NCI-H524 (cell line): ENCODE data around the gene TMUB1.
A peak's percentile ranks its signal among the peaks of the same experiment; 100 is the strongest.

Experiments used
- DNase-seq, 2 experiments: peaks; one replicate each; lab custom pipeline; 2025; lab: John Stamatoyannopoulos, UW

The TMUB1 gene

GRCh38 chr7:151085691-151086620, 2.7 kb upstream of the TMUB1 start, which contains the start of gene AGAP3:
Gene AGAP3 (plus strand): TSS chr7:151086475. CDS start chr7:151086742, 267 bp downstream.
- peak; percentile 82 to 91 for DNase-seq

DNA sequence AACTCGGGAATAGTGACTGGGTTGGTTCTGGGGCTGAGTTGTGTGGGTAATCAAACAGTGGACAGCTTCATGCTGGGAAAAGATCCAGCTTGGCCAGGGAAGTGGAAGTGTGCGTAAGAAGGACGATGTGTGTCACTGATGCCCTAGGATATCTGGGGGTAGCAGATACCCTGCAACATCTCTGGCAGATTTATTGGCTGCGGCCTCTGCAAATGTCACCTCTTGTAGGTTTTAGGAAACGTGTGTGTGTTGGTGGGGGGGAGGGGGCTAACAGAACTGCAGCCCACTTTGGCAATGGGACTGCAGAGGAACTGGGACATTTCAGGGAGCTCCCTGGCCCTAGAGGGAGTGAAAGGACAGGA, 2.0 kb upstream of the TMUB1 start:
- DNase-seq = no peak

GRCh38 chr7:151083824-151084160, 499 bp upstream of the TMUB1 start:
- no peak for DNase-seq

DNA sequence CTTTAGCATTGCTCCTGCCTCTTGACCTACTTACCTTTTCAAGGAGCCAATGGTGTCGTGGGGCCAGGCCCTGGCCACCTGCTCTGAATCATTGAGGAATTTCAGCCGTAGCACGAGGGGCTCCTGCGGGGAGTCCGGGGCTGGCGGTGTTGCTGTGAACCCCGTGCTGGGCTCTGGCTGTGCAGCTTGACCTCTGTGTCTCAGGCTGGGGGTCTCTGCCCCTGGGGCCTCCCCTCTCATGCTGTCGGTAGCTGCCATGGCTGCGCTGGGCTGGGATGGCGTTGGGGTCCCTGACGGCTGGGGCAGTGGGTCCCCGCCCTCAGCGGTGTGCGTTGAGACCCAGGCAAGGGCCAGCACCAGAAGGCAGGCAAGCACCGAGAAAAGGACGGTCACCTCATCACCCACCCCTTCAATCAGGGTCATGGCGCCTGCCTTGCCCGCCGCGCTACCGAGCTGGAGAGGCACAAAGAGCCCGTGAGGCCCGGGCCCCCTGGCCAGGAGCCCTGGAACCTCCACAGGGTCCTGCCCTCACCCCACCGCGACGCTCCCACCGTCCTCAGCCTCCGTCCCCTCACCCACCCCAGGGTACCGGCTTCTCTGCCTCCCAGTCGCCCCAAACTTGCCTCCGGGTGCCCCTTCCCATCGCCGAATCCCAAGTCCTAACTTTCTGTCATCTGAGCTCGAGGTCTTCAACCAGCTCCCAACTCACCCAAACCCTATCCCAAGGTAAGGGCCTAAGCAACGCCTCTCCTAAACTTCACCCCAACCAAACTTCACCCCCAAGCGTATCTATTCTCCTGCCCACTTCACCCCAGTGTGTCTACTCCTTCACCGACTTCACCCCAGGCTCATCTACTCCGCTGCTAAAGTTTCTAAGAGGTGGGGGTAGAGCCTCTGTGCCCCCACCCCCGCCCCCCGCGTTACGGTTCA, 887 bp downstream of the TMUB1 start:
- DNase-seq = no peak

DNA sequence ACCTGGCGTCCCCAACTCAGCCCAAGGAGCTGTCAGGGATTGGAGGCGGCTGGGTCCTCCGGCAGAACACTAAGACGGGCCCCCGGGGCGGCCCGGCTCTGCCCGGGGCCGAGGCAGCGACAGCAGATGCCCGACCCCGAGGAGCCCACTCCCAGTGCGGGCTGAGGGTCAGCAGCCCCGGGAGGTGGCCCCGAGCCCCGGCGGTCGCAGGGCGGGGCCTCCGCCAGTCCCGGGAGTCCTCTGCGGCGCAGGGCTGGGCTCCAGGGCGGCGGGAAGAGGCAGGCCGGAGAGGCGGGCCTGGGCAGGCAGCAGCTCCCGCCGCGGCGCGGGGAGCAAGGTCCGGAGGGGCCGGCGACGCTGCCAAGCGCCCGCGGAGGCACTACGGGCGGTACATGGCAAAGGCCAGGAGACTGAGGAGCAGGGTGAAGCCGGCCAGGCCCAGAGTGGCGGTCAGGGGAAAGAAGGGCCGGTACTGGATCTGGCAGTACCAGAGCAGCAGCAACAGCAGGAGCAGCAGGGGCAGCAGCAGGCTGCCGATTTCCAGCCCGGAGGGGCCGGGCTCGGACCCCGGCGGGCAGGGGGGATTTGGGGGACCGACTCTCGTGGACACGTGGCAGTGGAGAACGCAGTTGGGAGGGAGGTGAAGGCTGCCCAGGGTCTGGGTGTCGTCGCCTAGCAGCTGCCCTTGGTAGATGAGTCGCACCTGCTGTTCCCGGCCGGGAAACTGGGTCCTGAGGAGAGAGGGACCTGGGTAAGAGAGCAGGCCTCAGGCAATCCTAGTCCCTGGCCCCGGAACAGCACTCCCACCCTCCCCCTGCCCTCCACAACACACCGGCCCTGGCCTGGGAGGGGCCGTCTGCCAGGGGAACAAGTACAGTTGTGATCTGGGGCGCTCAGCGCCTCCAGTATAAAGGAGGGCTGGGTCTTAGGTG, 1.9 kb downstream of the TMUB1 start:
- peak in 1 of 2 experiments; percentile 39 for DNase-seq

- DNase-seq = peak; percentile 71 to 85
Observed at GRCh38 chr7:151080522-151081169, 2.6 kb downstream of the TMUB1 start, which contains the start of gene FASTK. Gene FASTK (minus strand): TSS chr7:151080809. CDS start chr7:151080766, 43 bp downstream.

GRCh38 chr7:151080067-151080521, 3.2 kb downstream of the TMUB1 start:
- no peak for DNase-seq

GRCh38 chr7:151079199-151079910, 3.9 kb downstream of the TMUB1 start:
- no peak for DNase-seq

DNA sequence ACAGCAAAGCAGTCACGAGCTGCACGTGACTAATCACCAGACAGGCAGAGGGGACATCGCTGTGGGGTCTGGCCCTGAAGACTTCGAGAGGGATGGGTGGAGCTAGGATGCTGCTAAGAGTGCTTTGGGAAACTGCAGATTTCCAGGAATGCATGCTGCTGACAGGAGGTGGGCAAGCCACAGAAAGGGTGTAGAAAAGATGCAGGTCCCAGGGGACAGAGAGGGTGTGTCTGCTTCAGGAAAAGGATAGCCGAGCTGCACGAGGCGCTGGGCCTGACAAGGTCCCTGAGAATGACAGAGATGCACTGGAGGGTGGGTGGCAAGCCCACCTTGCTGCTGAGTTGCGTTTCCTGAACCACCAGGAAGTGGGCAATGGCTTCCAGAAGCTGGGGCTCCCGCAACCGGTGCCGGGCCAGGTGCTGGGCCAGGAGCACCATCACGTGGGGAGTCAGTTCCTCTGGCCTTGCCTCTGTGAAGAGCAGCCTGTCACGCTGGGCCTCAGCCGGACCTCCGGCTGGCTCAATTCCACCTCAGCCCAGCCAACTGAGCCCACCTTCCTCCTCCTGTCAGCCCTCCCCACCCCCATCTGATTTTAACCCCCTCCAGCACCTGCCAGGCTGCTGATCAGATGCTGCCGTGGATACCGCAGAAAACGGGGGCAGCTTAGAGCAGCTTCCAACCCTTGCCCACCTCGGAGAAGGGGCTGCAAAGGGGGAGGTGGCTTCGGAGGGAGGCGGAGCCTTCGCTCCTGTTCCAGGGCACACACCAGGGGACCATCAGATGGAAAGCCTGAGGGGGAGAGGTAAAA, 4.9 kb downstream of the TMUB1 start:
- no peak for DNase-seq

GRCh38 chr7:151077705-151078232, 5.5 kb downstream of the TMUB1 start:
- no peak for DNase-seq

GRCh38 chr7:151076863-151077704, 6.2 kb downstream of the TMUB1 start:
- no peak for DNase-seq

- DNase-seq = no peak
Observed at GRCh38 chr7:151075978-151076426, 7.3 kb downstream of the TMUB1 start.

DNA sequence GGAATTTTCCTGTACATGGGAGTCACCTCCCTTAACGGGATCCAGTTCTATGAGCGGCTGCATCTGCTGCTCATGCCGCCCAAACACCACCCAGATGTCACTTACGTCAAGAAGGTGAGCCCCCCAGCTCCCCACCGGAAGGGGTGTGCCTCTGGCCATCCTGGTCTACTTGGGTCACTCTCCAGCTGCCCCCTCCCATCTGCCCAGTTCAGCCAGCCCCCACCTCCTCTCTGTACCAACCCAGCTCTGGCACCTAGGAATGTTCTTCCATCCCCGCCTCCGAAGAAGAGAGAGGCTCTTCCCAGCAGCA, 7.7 kb downstream of the TMUB1 start:
- DNase-seq = no peak

DNA sequence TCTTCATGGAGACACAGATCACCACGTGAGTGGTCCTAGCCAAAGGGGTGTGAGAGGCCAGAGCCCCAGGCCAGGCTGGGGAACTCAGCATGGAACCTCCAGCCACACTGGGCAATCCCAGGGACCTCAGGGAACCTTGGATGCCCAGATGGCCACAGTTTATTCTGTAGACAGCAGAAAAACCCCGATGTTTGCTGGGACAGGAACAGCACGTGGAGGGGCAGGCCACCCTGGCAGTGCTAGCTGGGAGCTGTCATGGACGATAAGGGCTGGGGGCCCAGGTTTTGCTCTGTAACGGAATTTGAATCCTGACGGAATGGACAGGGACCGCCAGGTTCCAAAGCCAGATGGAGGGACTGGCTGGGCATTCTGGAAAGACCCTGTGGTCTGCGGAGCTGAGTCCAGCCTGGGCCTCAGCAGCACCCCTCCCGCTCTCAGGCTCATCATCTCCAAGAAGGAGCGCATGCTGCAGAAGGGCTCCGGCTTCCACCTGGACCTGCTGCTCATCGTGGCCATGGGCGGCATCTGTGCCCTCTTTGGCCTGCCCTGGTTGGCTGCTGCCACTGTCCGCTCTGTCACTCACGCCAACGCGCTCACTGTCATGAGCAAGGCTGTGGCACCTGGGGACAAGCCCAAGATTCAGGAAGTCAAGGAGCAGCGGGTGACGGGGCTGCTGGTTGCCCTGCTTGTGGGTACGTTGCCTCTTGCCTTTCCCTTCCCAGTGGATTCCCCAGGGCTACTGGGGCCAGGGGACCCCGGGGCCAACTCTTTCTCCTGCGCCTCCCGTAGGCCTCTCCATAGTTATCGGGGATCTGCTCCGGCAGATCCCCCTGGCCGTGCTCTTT, 8.3 kb downstream of the TMUB1 start:
- DNase-seq = no peak

- DNase-seq = no peak
Observed at GRCh38 chr7:151073990-151074389, 9.3 kb downstream of the TMUB1 start.

DNA sequence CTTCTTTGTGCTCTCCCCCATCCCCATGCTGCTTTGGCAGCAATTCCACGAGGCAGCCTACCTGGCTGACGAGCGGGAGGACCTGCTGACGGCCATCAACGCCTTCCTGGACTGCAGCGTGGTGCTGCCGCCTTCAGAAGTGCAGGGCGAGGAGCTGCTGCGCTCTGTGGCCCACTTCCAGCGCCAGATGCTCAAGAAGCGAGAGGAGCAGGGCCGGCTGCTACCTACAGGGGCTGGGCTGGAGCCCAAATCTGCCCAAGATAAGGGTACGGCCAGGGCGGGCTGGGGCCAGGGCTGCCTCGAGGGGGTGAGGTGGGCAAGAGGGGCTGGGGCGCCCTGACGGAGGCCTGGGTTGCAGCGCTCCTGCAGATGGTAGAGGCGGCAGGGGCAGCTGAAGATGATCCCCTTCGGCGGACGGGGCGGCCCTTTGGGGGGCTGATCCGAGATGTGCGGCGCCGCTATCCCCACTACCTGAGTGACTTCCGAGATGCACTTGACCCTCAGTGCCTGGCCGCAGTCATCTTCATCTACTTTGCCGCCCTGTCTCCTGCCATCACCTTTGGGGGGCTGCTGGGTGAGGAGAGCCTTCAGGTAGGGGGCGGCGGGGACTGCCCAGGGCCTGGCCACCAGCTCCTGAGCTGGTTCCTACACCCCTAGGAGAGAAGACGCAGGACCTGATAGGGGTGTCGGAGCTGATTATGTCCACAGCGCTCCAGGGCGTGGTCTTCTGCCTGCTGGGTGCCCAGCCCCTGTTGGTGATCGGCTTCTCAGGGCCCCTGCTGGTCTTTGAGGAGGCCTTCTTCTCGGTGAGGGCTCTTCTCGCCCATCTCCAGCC, 12.0 kb downstream of the TMUB1 start:
- DNase-seq = no peak
